Measurements from ENCODE around the gene PES1.
"Not testable (repeated sequence)": the region's sequence is repeated elsewhere in the genome, so short reads cannot be mapped to it uniquely, and the experiment has no call there.

PES1 gene

GRCh38 chr22:30546616-30547015 lies 45.1 kb downstream of the PES1 start, which contains the start of gene SEC14L6:
SEC14L6 (minus strand) TSS chr22:30546741; CDS start chr22:30546682, 59 bp downstream.
- Histone ChIP-seq H3K4me1 (ENCODE audit: control extremely low read depth in 1 of 4, control insufficient read depth in 4 of 4, insufficient read depth in 4 of 4, low read length in 3 of 4) (peaks cover 0 to 10% (median 5%) of the 10 kb centered on the region in 4 experiments), H3K36me3 (ENCODE audit: control insufficient read depth in 4 of 4, insufficient read depth in 4 of 4, low read length in 3 of 4) (no peaks in the 10 kb centered on the region), H3K4me3 (ENCODE audit: control insufficient read depth in 1 of 7, extremely low read depth in 1 of 7, insufficient read depth in 4 of 7, low read depth in 2 of 7, low read length in 6 of 7) (no peak within 1 kb of the TSS), H3K27ac (ENCODE audit: insufficient read depth in 1 of 2, low read depth in 1 of 2, low read length in 2 of 2, poor library complexity in 1 of 2, severe bottlenecking in 2 of 2) (no peak within 1 kb of the TSS), H3K27me3 (replicated peaks in 2 of 5; ENCODE audit: control insufficient read depth in 4 of 5, insufficient read depth in 5 of 5, low read length in 4 of 5) (peaks cover 0 to 29% (median 15%) of the 10 kb centered on the region in 5 experiments), H3K9me3 (ENCODE audit: control extremely low read depth in 1 of 5, control insufficient read depth in 4 of 5, insufficient read depth in 2 of 5, low read depth in 1 of 5, low read length in 4 of 5) (no peaks in the 10 kb centered on the region)
- WGBS (ENCODE audit: insufficient coverage), result 97% methylated on average over 6 of the region's 7 CpGs
- ChIA-PET POLR2A (no interaction called here), CTCF (interaction anchor here (0.6 kb wide), 1 partner anchor 695 kb away, joined by 3 read pairs; no protein-coding TSS in a partner anchor)
- DNase-seq, result no peak

GRCh38 chr22:30542811-30543188 lies 48.9 kb downstream of the PES1 start:
- no peaks in the 10 kb centered on the region for H3K9me3 ChIP-seq (ENCODE audit: control extremely low read depth in 1 of 5, control insufficient read depth in 4 of 5, insufficient read depth in 2 of 5, low read depth in 1 of 5, low read length in 4 of 5)
- ChIA-PET CTCF (no interaction called here), POLR2A (no interaction called here)
- WGBS (ENCODE audit: insufficient coverage), result 89% methylated on average over 12 of the region's 12 CpGs
- peaks cover 0 to 10% (median 5%) of the 10 kb centered on the region in 4 experiments for H3K4me1 ChIP-seq (ENCODE audit: control extremely low read depth in 1 of 4, control insufficient read depth in 4 of 4, insufficient read depth in 4 of 4, low read length in 3 of 4)
- peak overlapping the region in 3 of 7 experiments; percentile 46 to 61 (median 61) for H3K4me3 ChIP-seq (ENCODE audit: control insufficient read depth in 1 of 7, extremely low read depth in 1 of 7, insufficient read depth in 4 of 7, low read depth in 2 of 7, low read length in 6 of 7)
- H3K27me3 ChIP-seq (replicated peaks in 2 of 5; ENCODE audit: control insufficient read depth in 4 of 5, insufficient read depth in 5 of 5, low read length in 4 of 5), result peaks cover 0 to 31% (median 18%) of the 10 kb centered on the region in 5 experiments
- H3K36me3 ChIP-seq (ENCODE audit: control insufficient read depth in 4 of 4, insufficient read depth in 4 of 4, low read length in 3 of 4), result no peaks in the 10 kb centered on the region
- H3K27ac ChIP-seq (ENCODE audit: insufficient read depth in 1 of 2, low read depth in 1 of 2, low read length in 2 of 2, poor library complexity in 1 of 2, severe bottlenecking in 2 of 2), result no peak overlapping the region
- no peak for DNase-seq

GRCh38 chr22:30541961-30542810 lies 49.5 kb downstream of the PES1 start:
- DNase-seq, result peak in 2 of 3 donors; percentile 3 to 21
- H3K27me3 ChIP-seq (replicated peaks in 2 of 5; ENCODE audit: control insufficient read depth in 4 of 5, insufficient read depth in 5 of 5, low read length in 4 of 5), result peaks cover 0 to 31% (median 17%) of the 10 kb centered on the region in 5 experiments
- H3K4me3 ChIP-seq (ENCODE audit: control insufficient read depth in 1 of 7, extremely low read depth in 1 of 7, insufficient read depth in 4 of 7, low read depth in 2 of 7, low read length in 6 of 7), result peak overlapping the region in 4 of 7 experiments; percentile 37 to 61 (median 54)
- CTCF ChIA-PET, result no interaction called here
- H3K27ac ChIP-seq (ENCODE audit: insufficient read depth in 1 of 2, low read depth in 1 of 2, low read length in 2 of 2, poor library complexity in 1 of 2, severe bottlenecking in 2 of 2), result no peak overlapping the region
- peaks cover 0 to 10% (median 5%) of the 10 kb centered on the region in 4 experiments for H3K4me1 ChIP-seq (ENCODE audit: control extremely low read depth in 1 of 4, control insufficient read depth in 4 of 4, insufficient read depth in 4 of 4, low read length in 3 of 4)
- POLR2A ChIA-PET, result interaction anchor here (0.6 to 0.7 kb wide), 2 partner anchors 21 to 72 kb away, joined by 3 to 4 read pairs; no protein-coding TSS in a partner anchor
- no peaks in the 10 kb centered on the region for H3K9me3 ChIP-seq (ENCODE audit: control extremely low read depth in 1 of 5, control insufficient read depth in 4 of 5, insufficient read depth in 2 of 5, low read depth in 1 of 5, low read length in 4 of 5)
- 2% methylated on average over 56 of the region's 64 CpGs for WGBS (ENCODE audit: insufficient coverage)
- no peaks in the 10 kb centered on the region for H3K36me3 ChIP-seq (ENCODE audit: control insufficient read depth in 4 of 4, insufficient read depth in 4 of 4, low read length in 3 of 4)

- H3K9me3 ChIP-seq (ENCODE audit: control extremely low read depth in 1 of 5, control insufficient read depth in 4 of 5, insufficient read depth in 2 of 5, low read depth in 1 of 5, low read length in 4 of 5); H3K4me1 ChIP-seq (ENCODE audit: control extremely low read depth in 1 of 4, control insufficient read depth in 4 of 4, insufficient read depth in 4 of 4, low read length in 3 of 4); H3K27ac ChIP-seq (ENCODE audit: insufficient read depth in 1 of 2, low read depth in 1 of 2, low read length in 2 of 2, poor library complexity in 1 of 2, severe bottlenecking in 2 of 2); H3K36me3 ChIP-seq (ENCODE audit: control insufficient read depth in 4 of 4, insufficient read depth in 4 of 4, low read length in 3 of 4); DNase-seq; CTCF ChIA-PET: not testable (repeated sequence)
- WGBS (ENCODE audit: insufficient coverage), result 83% methylated on average over 3 of the region's 3 CpGs
- POLR2A ChIA-PET, result interaction anchor here (0.6 to 0.7 kb wide), 3 partner anchors 21 to 1114 kb away, joined by 3 to 4 read pairs (median 3); no protein-coding TSS in a partner anchor
- peaks cover 0 to 31% (median 17%) of the 10 kb centered on the region in 5 experiments for H3K27me3 ChIP-seq (replicated peaks in 2 of 5; ENCODE audit: control insufficient read depth in 4 of 5, insufficient read depth in 5 of 5, low read length in 4 of 5)
- H3K4me3 ChIP-seq (ENCODE audit: control insufficient read depth in 1 of 7, extremely low read depth in 1 of 7, insufficient read depth in 4 of 7, low read depth in 2 of 7, low read length in 6 of 7), result peak overlapping the region in 3 of 7 experiments; percentile 37 to 61 (median 61)
Observed at GRCh38 chr22:30541511-30541910, 50.2 kb downstream of the PES1 start.

- no peak overlapping the region for H3K4me3 ChIP-seq (ENCODE audit: control insufficient read depth in 1 of 7, extremely low read depth in 1 of 7, insufficient read depth in 4 of 7, low read depth in 2 of 7, low read length in 6 of 7)
- ChIA-PET POLR2A (no interaction called here), CTCF (no interaction called here)
- H3K36me3 ChIP-seq (ENCODE audit: control insufficient read depth in 4 of 4, insufficient read depth in 4 of 4, low read length in 3 of 4), result no peaks in the 10 kb centered on the region
- H3K4me1 ChIP-seq (ENCODE audit: control extremely low read depth in 1 of 4, control insufficient read depth in 4 of 4, insufficient read depth in 4 of 4, low read length in 3 of 4), result peaks cover 0 to 10% (median 5%) of the 10 kb centered on the region in 4 experiments
- no peaks in the 10 kb centered on the region for H3K9me3 ChIP-seq (ENCODE audit: control extremely low read depth in 1 of 5, control insufficient read depth in 4 of 5, insufficient read depth in 2 of 5, low read depth in 1 of 5, low read length in 4 of 5)
- H3K27ac ChIP-seq (ENCODE audit: insufficient read depth in 1 of 2, low read depth in 1 of 2, low read length in 2 of 2, poor library complexity in 1 of 2, severe bottlenecking in 2 of 2), result no peak overlapping the region
- WGBS (ENCODE audit: insufficient coverage), result 100% methylated on average over 1 of the region's 1 CpG
- DNase-seq, result no peak
- peaks cover 0 to 29% (median 17%) of the 10 kb centered on the region in 5 experiments for H3K27me3 ChIP-seq (replicated peaks in 2 of 5; ENCODE audit: control insufficient read depth in 4 of 5, insufficient read depth in 5 of 5, low read length in 4 of 5)
Observed at GRCh38 chr22:30539368-30539767, 52.3 kb downstream of the PES1 start.

- CTCF ChIA-PET, result no interaction called here
- no peaks in the 10 kb centered on the region for H3K36me3 ChIP-seq (ENCODE audit: control insufficient read depth in 4 of 4, insufficient read depth in 4 of 4, low read length in 3 of 4)
- POLR2A ChIA-PET, result no interaction called here
- no peaks in the 10 kb centered on the region for H3K9me3 ChIP-seq (ENCODE audit: control extremely low read depth in 1 of 5, control insufficient read depth in 4 of 5, insufficient read depth in 2 of 5, low read depth in 1 of 5, low read length in 4 of 5)
- peaks cover 0 to 20% (median 13%) of the 10 kb centered on the region in 5 experiments for H3K27me3 ChIP-seq (replicated peaks in 2 of 5; ENCODE audit: control insufficient read depth in 4 of 5, insufficient read depth in 5 of 5, low read length in 4 of 5)
- H3K4me1 ChIP-seq (ENCODE audit: control extremely low read depth in 1 of 4, control insufficient read depth in 4 of 4, insufficient read depth in 4 of 4, low read length in 3 of 4), result peaks cover 0 to 10% (median 5%) of the 10 kb centered on the region in 4 experiments
- H3K27ac ChIP-seq (ENCODE audit: insufficient read depth in 1 of 2, low read depth in 1 of 2, low read length in 2 of 2, poor library complexity in 1 of 2, severe bottlenecking in 2 of 2), result no peak overlapping the region
- WGBS (ENCODE audit: insufficient coverage), result 100% methylated on average over 2 of the region's 6 CpGs
- DNase-seq, result peak in 2 of 3 donors; percentile 7 to 9
- H3K4me3 ChIP-seq (ENCODE audit: control insufficient read depth in 1 of 7, extremely low read depth in 1 of 7, insufficient read depth in 4 of 7, low read depth in 2 of 7, low read length in 6 of 7), result no peak overlapping the region
Observed at GRCh38 chr22:30538280-30538679, 53.4 kb downstream of the PES1 start.
